Liver (tissue), 3 donors: ENCODE measurements around the gene PSMB10.

Source experiments
- CTCF ChIP-seq: fragments of 150-350 bp; IDR thresholded peaks from 2 replicates; pipeline ENCODE4 v1.5.1; 2017; ENCODE audit warnings: improper control_type of control experiment, low read depth, low read length; ENCODE audit not compliant: missing input control
- EGR1 ChIP-seq, 2 donors: IDR thresholded peaks; 2 replicates each; pipeline ENCODE4 v1.6.1; 2016 to 2018; ENCODE audit warnings: antibody characterized with exemption in 2 of 2, low read depth in 2 of 2
- JUND ChIP-seq, 2 donors: IDR thresholded peaks; 2 replicates each; pipeline ENCODE4 v1.6.1; 2016; ENCODE audit warnings: antibody characterized with exemption in 2 of 2
- RAD21 ChIP-seq, 2 donors: IDR thresholded peaks; 2 replicates each; pipeline ENCODE4 v1.6.1; 2016; ENCODE audit warnings: antibody characterized with exemption in 2 of 2, mild to moderate bottlenecking in 2 of 2
- REST ChIP-seq: IDR thresholded peaks from 2 replicates; pipeline ENCODE4 v1.6.1; 2016; ENCODE audit warnings: antibody characterized with exemption, mild to moderate bottlenecking
- RXRA ChIP-seq, 2 donors: IDR thresholded peaks; 2 replicates each; pipeline ENCODE4 v1.6.1; 2017 to 2018; ENCODE audit warnings: antibody characterized with exemption in 2 of 2, mild to moderate bottlenecking in 1 of 2
- TAF1 ChIP-seq: conservative IDR thresholded peaks from 2 replicates; pipeline ENCODE4 v1.6.1; 2016; ENCODE audit warnings: antibody characterized with exemption, mild to moderate bottlenecking
- YY1 ChIP-seq: IDR thresholded peaks from 2 replicates; pipeline ENCODE4 v1.6.1; 2016; ENCODE audit warnings: antibody characterized with exemption, mild to moderate bottlenecking
- donor health status: healthy.
- donor health status: healthy.

- TF ChIP-seq CTCF (no peak), JUND (IDR thresholded peaks at IDR 0.05) (no peak), TAF1 (no peak), RAD21 (IDR thresholded peaks at IDR 0.05) (no peak), YY1 (no peak), RXRA (IDR thresholded peaks at IDR 0.05) (no peak), REST (no peak), EGR1 (IDR thresholded peaks at IDR 0.05; ENCODE audit: low read depth in 2 of 2) (no peak)
Measured at GRCh38 chr16:67963662-67964321, 27.1 kb upstream of the PSMB10 start.
